ENCODE measurements around the gene RFX3.

- no peak for TF ChIP-seq CTCF (IDR thresholded peaks at IDR 0.05; ENCODE audit: low read depth, low read length, poor library complexity, severe bottlenecking)
- no peak for TF ChIP-seq EZH2phosphoT487 (IDR thresholded peaks at IDR 0.05; ENCODE audit: borderline replicate concordance, low read length)
Measured at GRCh38 chr9:3263698-3264097, 262.1 kb downstream of the RFX3 start.

Measured in DOHH2 (cell line).